HFFc6 (cell line): ENCODE data around the gene CTSL. TPM values are rescaled to one million over a fixed set of nuclear protein-coding genes. Genes with fewer than 3 reads are reported as not detected.

Experiments
- DNase-seq: peaks from one replicate; pipeline ENCODE4 v3.0.0-alpha.2; 2018
- H3K27ac Mint-ChIP-seq: 2 replicates; pipeline ENCODE4 v1.8.0; 2020; ENCODE audit warnings: mild to moderate bottlenecking, mixed read lengths
- H3K27me3 Mint-ChIP-seq: 2 replicates; pipeline ENCODE4 v1.8.0; 2021; ENCODE audit warnings: mild to moderate bottlenecking, moderate library complexity, mixed read lengths; ENCODE audit not compliant: insufficient read depth
- H3K36me3 Mint-ChIP-seq: 2 replicates; pipeline ENCODE4 v1.8.0; 2021; ENCODE audit warnings: low read depth, mixed read lengths
- H3K4me1 Mint-ChIP-seq: 2 replicates; pipeline ENCODE4 v1.8.0; 2020; ENCODE audit warnings: low read depth, mixed read lengths
- H3K4me3 Mint-ChIP-seq: 2 replicates; pipeline ENCODE4 v1.8.0; 2020; ENCODE audit warnings: mild to moderate bottlenecking, moderate library complexity, mixed read lengths
- H3K9me3 Mint-ChIP-seq: 2 replicates; pipeline ENCODE4 v1.8.0; 2020; ENCODE audit warnings: mild to moderate bottlenecking, mixed read lengths
- total RNA-seq, 6 experiments: library from RNA; stranded (reverse); fragmentation: NEBNext Ultra II Directional; extraction: Animal tissue kit (Norgen Biotek cat#: 25700); gene quantifications; 2 replicates in 1 of 6; 3 replicates in 5 of 6; pipeline ENCODE4 v1.2.3, GENCODE V29; 2021
- TF ChIP-seq, protein P1 (sequence below): fragments of 200-600 bp; sonication (generic); IDR thresholded peaks from 2 replicates; pipeline ENCODE4 v1.5.0; 2021; ENCODE audit warnings: antibody characterized with exemption, mild to moderate bottlenecking

Gene CTSL
- total RNA-seq, 6 experiments from 2014 or later = 189 to 232 (median 210) TPM

DNA sequence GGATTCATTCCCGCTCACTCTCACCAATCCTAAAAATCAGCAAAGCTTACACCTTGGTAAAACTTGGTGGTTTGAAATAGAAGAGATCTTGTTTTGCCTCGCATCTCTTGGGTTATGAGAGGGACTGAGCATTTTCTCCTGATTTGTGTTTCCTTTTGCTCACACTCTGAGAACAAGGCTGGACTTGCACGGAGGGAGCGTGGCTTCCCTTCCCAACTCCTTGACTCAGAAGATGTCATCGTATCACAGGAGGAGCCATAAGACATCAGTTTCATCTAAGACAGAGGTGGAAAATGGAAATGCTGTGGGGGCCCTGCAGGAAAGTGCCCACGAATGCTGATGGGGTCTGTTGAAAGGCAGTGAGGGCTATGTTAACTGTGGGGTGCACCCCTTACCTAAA lies 37.4 kb downstream of the CTSL start:
- Mint-ChIP-seq H3K36me3 (no peaks in the 10 kb centered on the region), H3K4me3 (no peak overlapping the region), H3K27me3 (peaks cover 15% of the 10 kb centered on the region), H3K4me1 (no peaks in the 10 kb centered on the region), H3K27ac (no peak overlapping the region), H3K9me3 (peaks cover 11% of the 10 kb centered on the region)
- DNase-seq = no peak
- TF ChIP-seq, protein P1, sequence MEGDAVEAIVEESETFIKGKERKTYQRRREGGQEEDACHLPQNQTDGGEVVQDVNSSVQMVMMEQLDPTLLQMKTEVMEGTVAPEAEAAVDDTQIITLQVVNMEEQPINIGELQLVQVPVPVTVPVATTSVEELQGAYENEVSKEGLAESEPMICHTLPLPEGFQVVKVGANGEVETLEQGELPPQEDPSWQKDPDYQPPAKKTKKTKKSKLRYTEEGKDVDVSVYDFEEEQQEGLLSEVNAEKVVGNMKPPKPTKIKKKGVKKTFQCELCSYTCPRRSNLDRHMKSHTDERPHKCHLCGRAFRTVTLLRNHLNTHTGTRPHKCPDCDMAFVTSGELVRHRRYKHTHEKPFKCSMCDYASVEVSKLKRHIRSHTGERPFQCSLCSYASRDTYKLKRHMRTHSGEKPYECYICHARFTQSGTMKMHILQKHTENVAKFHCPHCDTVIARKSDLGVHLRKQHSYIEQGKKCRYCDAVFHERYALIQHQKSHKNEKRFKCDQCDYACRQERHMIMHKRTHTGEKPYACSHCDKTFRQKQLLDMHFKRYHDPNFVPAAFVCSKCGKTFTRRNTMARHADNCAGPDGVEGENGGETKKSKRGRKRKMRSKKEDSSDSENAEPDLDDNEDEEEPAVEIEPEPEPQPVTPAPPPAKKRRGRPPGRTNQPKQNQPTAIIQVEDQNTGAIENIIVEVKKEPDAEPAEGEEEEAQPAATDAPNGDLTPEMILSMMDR = no peak

GRCh38 chr9:87765521-87765920 lies 39.6 kb downstream of the CTSL start:
- H3K27me3 Mint-ChIP-seq = peaks cover 17% of the 10 kb centered on the region
- TF ChIP-seq, protein P1 = no peak
- no peaks in the 10 kb centered on the region for H3K36me3 Mint-ChIP-seq
- H3K4me3 Mint-ChIP-seq = no peak overlapping the region
- no peak for DNase-seq
- no peak overlapping the region for H3K27ac Mint-ChIP-seq
- peaks cover 4% of the 10 kb centered on the region for H3K9me3 Mint-ChIP-seq
- H3K4me1 Mint-ChIP-seq = no peaks in the 10 kb centered on the region

DNA sequence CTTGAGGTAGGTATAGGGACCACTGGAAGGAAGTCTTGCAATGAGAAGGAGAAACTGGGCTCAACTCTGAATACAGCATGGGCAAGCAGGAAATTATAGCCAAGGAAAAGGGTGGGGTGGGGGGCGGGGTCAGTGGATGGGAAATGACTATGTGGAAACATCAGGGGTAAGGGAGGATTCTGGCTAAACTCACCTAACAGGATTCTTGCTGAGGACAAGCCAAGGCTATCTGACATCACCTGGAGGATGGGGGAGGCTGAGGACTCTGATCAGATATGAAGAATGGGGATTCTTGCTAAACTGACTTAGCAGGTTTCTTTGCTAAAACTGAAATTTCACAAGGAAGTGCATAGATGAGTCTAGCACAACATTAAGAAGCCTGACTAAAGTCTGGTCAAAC lies 40.8 kb downstream of the CTSL start:
- TF ChIP-seq, protein P1 = no peak
- Mint-ChIP-seq H3K4me1 (no peaks in the 10 kb centered on the region), H3K27me3 (peaks cover 17% of the 10 kb centered on the region), H3K9me3 (no peaks in the 10 kb centered on the region), H3K4me3 (no peak overlapping the region), H3K36me3 (no peaks in the 10 kb centered on the region), H3K27ac (no peak overlapping the region)
- DNase-seq = no peak

- H3K4me1 Mint-ChIP-seq = no peaks in the 10 kb centered on the region
- H3K36me3 Mint-ChIP-seq = no peaks in the 10 kb centered on the region
- no peak overlapping the region for H3K4me3 Mint-ChIP-seq
- no peak overlapping the region for H3K27ac Mint-ChIP-seq
- TF ChIP-seq, protein P1 = no peak
- no peak for DNase-seq
- H3K9me3 Mint-ChIP-seq = no peaks in the 10 kb centered on the region
- peaks cover 14% of the 10 kb centered on the region for H3K27me3 Mint-ChIP-seq
Measured at GRCh38 chr9:87770616-87771315, 44.8 kb downstream of the CTSL start.

- Mint-ChIP-seq H3K4me3 (no peak overlapping the region), H3K9me3 (no peaks in the 10 kb centered on the region), H3K27ac (no peak overlapping the region), H3K36me3 (no peaks in the 10 kb centered on the region), H3K4me1 (no peaks in the 10 kb centered on the region), H3K27me3 (peaks cover 18% of the 10 kb centered on the region)
- DNase-seq = no peak
- TF ChIP-seq, protein P1 = no peak
Measured at GRCh38 chr9:87771316-87772006, 45.5 kb downstream of the CTSL start.
